ENCODE measurements around the gene EDIL3. TPM values are rescaled to one million over a fixed set of nuclear protein-coding genes. Genes with fewer than 3 reads are reported as not detected.

EDIL3 gene
- total and polyA plus RNA-seq, 2 donors (not counting 1 experiment from before 2014, with no cell fraction given), result not detected

DNA sequence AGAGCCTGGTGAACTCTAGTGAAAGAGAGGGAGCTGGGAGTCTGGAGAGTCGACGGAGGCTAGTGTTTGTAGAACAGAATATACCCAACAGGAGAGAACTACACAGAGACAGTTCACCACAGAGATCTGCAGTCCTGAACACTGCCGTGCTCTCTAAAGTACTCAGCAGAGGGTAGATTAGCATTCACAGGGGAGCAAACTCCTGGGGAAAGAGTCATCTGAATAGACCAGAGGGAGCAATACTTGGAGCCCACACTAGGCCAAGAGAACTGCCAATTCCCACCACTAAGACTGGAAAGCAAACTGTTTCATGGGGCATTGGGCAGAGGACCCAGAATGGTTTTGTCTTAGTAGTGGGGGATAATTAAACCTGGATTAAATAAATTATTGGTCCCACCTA lies 235.6 kb downstream of the EDIL3 start:
- DNase-seq (no peak), ATAC-seq (ENCODE audit: low read depth) (no peak)
- no peaks in the 10 kb centered on the region for H3K4me1 Mint-ChIP-seq
- no peaks in the 10 kb centered on the region for H3K9me3 Mint-ChIP-seq (ENCODE audit: insufficient read depth)
- Histone ChIP-seq H4K20me1 (ENCODE audit: control insufficient read depth, insufficient read depth, low read length, poor library complexity, severe bottlenecking) (no peaks in the 10 kb centered on the region), H3K27me3 (replicated peaks in 1 of 4; ENCODE audit: control extremely low read depth in 1 of 4, control insufficient read depth in 3 of 4, insufficient read depth in 4 of 4, low read length in 3 of 4) (no peaks in the 10 kb centered on the region), H3K4me3 (ENCODE audit: control extremely low read depth in 1 of 5, extremely low read depth in 1 of 5, insufficient read depth in 1 of 5, low read depth in 2 of 5, low read length in 4 of 5) (no peak overlapping the region), H3K79me2 (ENCODE audit: control insufficient read depth, insufficient read depth, low read length) (no peaks in the 10 kb centered on the region), H3K9ac (ENCODE audit: low read length) (no peak overlapping the region), H3K36me3 (replicated peaks in 1 of 2; ENCODE audit: control extremely low read depth in 1 of 2, control insufficient read depth in 1 of 2, extremely low read depth in 1 of 2, insufficient read depth in 2 of 2, low read length in 1 of 2) (no peaks in the 10 kb centered on the region), H3K9me3 (ENCODE audit: control extremely low read depth in 1 of 3, control insufficient read depth in 2 of 3, insufficient read depth in 1 of 3, low read length in 2 of 3) (no peaks in the 10 kb centered on the region), H2AFZ (ENCODE audit: insufficient read depth, low read depth, low read length, poor library complexity, severe bottlenecking) (no peak overlapping the region), H3K4me2 (replicated peaks; ENCODE audit: low read depth, low read length, poor library complexity, severe bottlenecking) (no peak overlapping the region), H3K27ac (ENCODE audit: low read length in 2 of 2) (no peak overlapping the region), H3K4me1 (ENCODE audit: control insufficient read depth in 2 of 2, insufficient read depth in 2 of 2, low read length in 2 of 2) (no peaks in the 10 kb centered on the region)
- no peak overlapping the region for H3K27ac Mint-ChIP-seq
- intact Hi-C loops (cut with micrococcal nuclease), result no loop called here
- no peak overlapping the region for H3K4me3 Mint-ChIP-seq
- TF ChIP-seq, protein P1, sequence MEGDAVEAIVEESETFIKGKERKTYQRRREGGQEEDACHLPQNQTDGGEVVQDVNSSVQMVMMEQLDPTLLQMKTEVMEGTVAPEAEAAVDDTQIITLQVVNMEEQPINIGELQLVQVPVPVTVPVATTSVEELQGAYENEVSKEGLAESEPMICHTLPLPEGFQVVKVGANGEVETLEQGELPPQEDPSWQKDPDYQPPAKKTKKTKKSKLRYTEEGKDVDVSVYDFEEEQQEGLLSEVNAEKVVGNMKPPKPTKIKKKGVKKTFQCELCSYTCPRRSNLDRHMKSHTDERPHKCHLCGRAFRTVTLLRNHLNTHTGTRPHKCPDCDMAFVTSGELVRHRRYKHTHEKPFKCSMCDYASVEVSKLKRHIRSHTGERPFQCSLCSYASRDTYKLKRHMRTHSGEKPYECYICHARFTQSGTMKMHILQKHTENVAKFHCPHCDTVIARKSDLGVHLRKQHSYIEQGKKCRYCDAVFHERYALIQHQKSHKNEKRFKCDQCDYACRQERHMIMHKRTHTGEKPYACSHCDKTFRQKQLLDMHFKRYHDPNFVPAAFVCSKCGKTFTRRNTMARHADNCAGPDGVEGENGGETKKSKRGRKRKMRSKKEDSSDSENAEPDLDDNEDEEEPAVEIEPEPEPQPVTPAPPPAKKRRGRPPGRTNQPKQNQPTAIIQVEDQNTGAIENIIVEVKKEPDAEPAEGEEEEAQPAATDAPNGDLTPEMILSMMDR (IDR thresholded peaks at IDR 0.05), result no peak
- TF ChIP-seq EZH2 (IDR thresholded peaks at IDR 0.05; ENCODE audit: borderline replicate concordance, insufficient read depth, low read depth, low read length, poor library complexity, severe bottlenecking), result no peak
- WGBS (ENCODE audit: insufficient coverage), result 92% methylated on average over 1 of the region's 3 CpGs
- ChIA-PET CTCF (no interaction called here), POLR2A (no interaction called here)
- H3K27me3 Mint-ChIP-seq, result no peaks in the 10 kb centered on the region

DNA sequence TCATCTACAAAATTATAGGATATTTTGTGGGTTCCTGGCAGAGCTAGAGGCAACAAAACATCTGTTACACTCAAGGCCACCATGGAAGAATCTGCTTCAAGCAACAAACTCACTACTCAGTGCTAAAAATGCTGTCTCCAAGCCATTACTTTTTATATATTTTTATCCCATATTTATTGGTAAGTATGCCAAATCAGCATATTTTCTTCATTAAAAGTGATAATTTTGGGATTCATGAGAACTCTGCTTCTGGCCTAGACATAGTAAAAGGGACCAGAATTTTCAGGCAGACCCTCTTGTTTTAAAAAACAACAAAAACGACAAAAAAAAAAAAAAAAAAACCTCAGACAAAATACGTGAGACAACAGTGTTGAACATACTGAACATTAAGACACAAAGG lies 236.0 kb downstream of the EDIL3 start:
- POLR2A ChIA-PET, result no interaction called here
- Histone ChIP-seq H3K4me1 (ENCODE audit: control insufficient read depth in 2 of 2, insufficient read depth in 2 of 2, low read length in 2 of 2) (no peaks in the 10 kb centered on the region), H2AFZ (ENCODE audit: insufficient read depth, low read depth, low read length, poor library complexity, severe bottlenecking) (no peak overlapping the region), H3K4me2 (replicated peaks; ENCODE audit: low read depth, low read length, poor library complexity, severe bottlenecking) (no peak overlapping the region), H3K9me3 (ENCODE audit: control extremely low read depth in 1 of 3, control insufficient read depth in 2 of 3, insufficient read depth in 1 of 3, low read length in 2 of 3) (no peaks in the 10 kb centered on the region), H3K9ac (ENCODE audit: low read length) (no peak overlapping the region), H3K4me3 (ENCODE audit: control extremely low read depth in 1 of 5, extremely low read depth in 1 of 5, insufficient read depth in 1 of 5, low read depth in 2 of 5, low read length in 4 of 5) (no peak overlapping the region), H4K20me1 (ENCODE audit: control insufficient read depth, insufficient read depth, low read length, poor library complexity, severe bottlenecking) (no peaks in the 10 kb centered on the region), H3K79me2 (ENCODE audit: control insufficient read depth, insufficient read depth, low read length) (no peaks in the 10 kb centered on the region), H3K36me3 (replicated peaks in 1 of 2; ENCODE audit: control extremely low read depth in 1 of 2, control insufficient read depth in 1 of 2, extremely low read depth in 1 of 2, insufficient read depth in 2 of 2, low read length in 1 of 2) (no peaks in the 10 kb centered on the region), H3K27ac (ENCODE audit: low read length in 2 of 2) (no peak overlapping the region), H3K27me3 (replicated peaks in 1 of 4; ENCODE audit: control extremely low read depth in 1 of 4, control insufficient read depth in 3 of 4, insufficient read depth in 4 of 4, low read length in 3 of 4) (no peaks in the 10 kb centered on the region)
- intact Hi-C loops (cut with micrococcal nuclease), result no loop called here
- CTCF ChIA-PET, result no interaction called here
- Mint-ChIP-seq H3K9me3 (ENCODE audit: insufficient read depth) (no peaks in the 10 kb centered on the region), H3K27me3 (no peaks in the 10 kb centered on the region), H3K4me3 (no peak overlapping the region), H3K4me1 (no peaks in the 10 kb centered on the region), H3K27ac (no peak overlapping the region)
- ATAC-seq (ENCODE audit: low read depth), result no peak
- no CpG with 5 or more reads among the region's 2 CpGs for WGBS (ENCODE audit: insufficient coverage)
- DNase-seq, result no peak
- TF ChIP-seq, protein P1 (IDR thresholded peaks at IDR 0.05), result no peak
- no peak for TF ChIP-seq EZH2 (IDR thresholded peaks at IDR 0.05; ENCODE audit: borderline replicate concordance, insufficient read depth, low read depth, low read length, poor library complexity, severe bottlenecking)

Data from B cell (primary cell).